Measurements from ENCODE around the gene POU2AF2.
"Not testable (repeated sequence)": the region's sequence is repeated elsewhere in the genome, so short reads cannot be mapped to it uniquely, and the experiment has no call there.

POU2AF2 gene

DNA sequence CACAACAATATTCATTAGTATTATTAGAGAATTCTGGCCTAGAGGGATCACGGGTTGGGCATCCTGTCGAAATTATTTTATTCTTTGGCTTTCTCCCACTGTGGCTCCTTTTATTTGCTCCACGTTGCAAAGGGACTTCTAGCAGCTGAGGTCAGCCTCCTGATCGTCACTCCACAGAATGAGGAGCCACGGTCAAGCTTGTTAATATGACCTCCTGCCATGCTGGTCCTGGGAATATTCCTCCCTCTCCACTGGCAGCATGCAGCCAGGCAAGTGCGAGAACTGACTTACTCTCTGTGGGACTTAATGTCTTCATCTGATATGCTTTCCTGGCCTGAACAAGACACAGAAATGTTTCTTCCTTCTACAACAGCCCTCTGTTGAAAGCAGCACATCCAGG, 73.8 kb downstream of the POU2AF2 start:
- no peak overlapping the region for H3K27ac ChIP-seq
- TF ChIP-seq, protein P1, sequence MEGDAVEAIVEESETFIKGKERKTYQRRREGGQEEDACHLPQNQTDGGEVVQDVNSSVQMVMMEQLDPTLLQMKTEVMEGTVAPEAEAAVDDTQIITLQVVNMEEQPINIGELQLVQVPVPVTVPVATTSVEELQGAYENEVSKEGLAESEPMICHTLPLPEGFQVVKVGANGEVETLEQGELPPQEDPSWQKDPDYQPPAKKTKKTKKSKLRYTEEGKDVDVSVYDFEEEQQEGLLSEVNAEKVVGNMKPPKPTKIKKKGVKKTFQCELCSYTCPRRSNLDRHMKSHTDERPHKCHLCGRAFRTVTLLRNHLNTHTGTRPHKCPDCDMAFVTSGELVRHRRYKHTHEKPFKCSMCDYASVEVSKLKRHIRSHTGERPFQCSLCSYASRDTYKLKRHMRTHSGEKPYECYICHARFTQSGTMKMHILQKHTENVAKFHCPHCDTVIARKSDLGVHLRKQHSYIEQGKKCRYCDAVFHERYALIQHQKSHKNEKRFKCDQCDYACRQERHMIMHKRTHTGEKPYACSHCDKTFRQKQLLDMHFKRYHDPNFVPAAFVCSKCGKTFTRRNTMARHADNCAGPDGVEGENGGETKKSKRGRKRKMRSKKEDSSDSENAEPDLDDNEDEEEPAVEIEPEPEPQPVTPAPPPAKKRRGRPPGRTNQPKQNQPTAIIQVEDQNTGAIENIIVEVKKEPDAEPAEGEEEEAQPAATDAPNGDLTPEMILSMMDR (conservative IDR thresholded peaks at IDR 0.05), result no peak

DNA sequence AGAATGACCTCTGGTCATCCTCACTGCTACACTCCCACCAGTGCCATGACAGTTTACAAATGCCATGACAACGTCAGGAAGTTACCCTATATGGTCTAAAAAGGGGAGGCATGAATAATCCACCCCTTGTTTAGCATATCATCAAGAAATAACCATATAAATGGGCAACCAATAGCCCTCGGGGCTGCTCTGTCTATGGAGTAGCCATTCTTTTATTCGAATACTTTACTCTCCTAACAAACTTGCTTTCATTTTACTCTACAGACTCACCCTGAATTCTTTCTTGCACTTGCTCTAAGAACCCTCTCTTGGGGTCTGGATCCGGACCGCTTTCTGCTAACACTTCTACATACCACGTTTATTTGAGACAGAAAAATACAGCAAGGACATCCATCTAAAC, 74.7 kb downstream of the POU2AF2 start:
- not testable (repeated sequence) for H3K27ac ChIP-seq

DNA sequence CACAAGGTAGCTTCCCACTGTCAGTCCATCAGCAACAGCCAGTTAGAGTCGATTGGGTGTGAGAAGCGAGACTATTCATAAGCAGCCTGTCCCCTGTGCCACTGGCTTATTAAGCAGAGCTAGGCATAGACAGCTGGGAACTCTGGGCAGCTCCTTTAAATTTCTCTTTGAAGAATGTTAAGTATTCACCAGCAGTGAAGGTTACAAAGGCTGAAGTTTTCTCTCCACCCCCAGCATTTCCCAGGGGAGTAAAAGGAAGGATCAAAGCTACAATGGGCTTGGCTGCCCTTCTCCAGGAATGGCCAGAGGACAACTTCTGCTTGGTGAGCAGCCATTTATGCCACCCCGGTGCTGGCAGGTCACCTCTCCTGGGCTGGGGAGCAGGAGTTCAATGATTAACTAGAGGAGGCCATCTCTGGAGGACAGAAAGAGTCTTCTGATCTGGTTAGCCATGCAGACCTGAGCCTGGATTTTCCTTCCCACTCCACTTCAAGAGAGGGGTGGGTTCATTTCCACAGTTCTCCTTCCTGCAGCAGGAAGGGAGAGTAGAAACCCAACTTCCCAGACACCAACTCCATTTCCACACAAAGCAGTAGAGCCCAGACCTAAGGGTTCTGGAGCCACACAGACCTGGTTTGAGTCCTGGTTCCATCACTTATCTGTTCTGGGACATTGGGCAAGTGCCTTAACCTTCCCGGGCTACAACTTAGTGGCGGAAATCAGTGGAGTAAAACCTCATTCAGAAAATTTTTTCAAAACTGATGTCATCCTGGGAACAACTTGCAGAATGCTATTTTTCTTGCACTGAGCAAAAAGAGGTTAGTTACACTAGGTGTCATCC, 75.4 kb downstream of the POU2AF2 start:
- TF ChIP-seq, protein P1 (conservative IDR thresholded peaks at IDR 0.05), result no peak
- H3K27ac ChIP-seq, result no peak overlapping the region; the same call in 1 of the 2 replicates

DNA sequence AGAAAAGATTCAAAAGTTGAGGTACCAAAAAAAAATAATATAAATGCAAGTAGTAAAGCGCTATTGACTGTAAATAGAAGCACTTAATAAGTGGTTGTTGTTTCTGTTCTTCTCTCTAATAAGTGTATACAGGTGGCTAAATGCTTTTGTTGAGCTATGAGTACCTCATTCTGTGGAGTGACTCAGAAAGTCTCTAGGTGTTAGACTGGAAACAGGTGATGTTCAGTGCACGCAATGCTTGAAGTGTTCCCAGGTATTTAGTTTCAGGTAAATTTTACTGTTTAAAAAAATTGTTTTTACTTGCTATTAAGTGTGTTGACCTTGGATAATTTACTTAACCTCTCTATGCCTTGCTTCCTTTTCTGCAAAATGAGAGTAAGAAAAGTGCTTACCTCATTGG, 77.0 kb downstream of the POU2AF2 start:
- H3K27ac ChIP-seq, result no peak overlapping the region
- TF ChIP-seq, protein P1 (conservative IDR thresholded peaks at IDR 0.05), result no peak

- TF ChIP-seq, protein P1 (conservative IDR thresholded peaks at IDR 0.05), result no peak
- no peak overlapping the region; the same call in 1 of the 2 replicates for H3K27ac ChIP-seq
These were observed 78.8 kb downstream of the POU2AF2 start for GRCh38 chr11:111324277-111324720.

GRCh38 chr11:111325259-111325658, 79.7 kb downstream of the POU2AF2 start:
- H3K27ac ChIP-seq, result peak overlapping the region; percentile 99
- TF ChIP-seq, protein P1 (conservative IDR thresholded peaks at IDR 0.05), result no peak

- TF ChIP-seq, protein P1 (conservative IDR thresholded peaks at IDR 0.05), result no peak
- H3K27ac ChIP-seq, result peak overlapping the region; percentile 99
These were observed 81.3 kb downstream of the POU2AF2 start for GRCh38 chr11:111326824-111327223.
